ENCODE results near the gene PTPRN2.

PTPRN2 gene

GRCh38 chr7:157870644-157871290 lies 716.9 kb downstream of the PTPRN2 start:
- no peak overlapping the region for H3K27ac ChIP-seq

GRCh38 chr7:157869793-157870192 lies 717.8 kb downstream of the PTPRN2 start:
- no peak for DNase-seq (ENCODE audit: low read depth, low spot score)
- no peak overlapping the region for H3K27ac ChIP-seq

More at GRCh38 chr7:157870644-157871290, 716.9 kb downstream of the PTPRN2 start:
- DNase-seq (ENCODE audit: low read depth, low spot score), result no peak

GRCh38 chr7:157867685-157868305 lies 719.8 kb downstream of the PTPRN2 start:
- DNase-seq (ENCODE audit: low read depth, low spot score), result no peak
- H3K27ac ChIP-seq, result no peak overlapping the region

GRCh38 chr7:157866336-157866924 lies 721.2 kb downstream of the PTPRN2 start:
- DNase-seq (ENCODE audit: low read depth, low spot score), result no peak
- no peak overlapping the region for H3K27ac ChIP-seq

GRCh38 chr7:157865351-157866165 lies 722.1 kb downstream of the PTPRN2 start:
- H3K27ac ChIP-seq, result no peak overlapping the region
- DNase-seq (ENCODE audit: low read depth, low spot score), result no peak

GRCh38 chr7:157864911-157865310 lies 722.7 kb downstream of the PTPRN2 start:
- no peak overlapping the region for H3K27ac ChIP-seq
- DNase-seq (ENCODE audit: low read depth, low spot score), result no peak

- no peak for DNase-seq (ENCODE audit: low read depth, low spot score)
- no peak overlapping the region for H3K27ac ChIP-seq
These were observed 723.5 kb downstream of the PTPRN2 start for GRCh38 chr7:157863906-157864810.

- H3K27ac ChIP-seq, result no peak overlapping the region
- DNase-seq (ENCODE audit: low read depth, low spot score), result no peak
These were observed 724.4 kb downstream of the PTPRN2 start for GRCh38 chr7:157863176-157863575.

- H3K27ac ChIP-seq, result no peak overlapping the region
- no peak for DNase-seq (ENCODE audit: low read depth, low spot score)
These were observed 724.9 kb downstream of the PTPRN2 start for GRCh38 chr7:157862731-157863130.

GRCh38 chr7:157861551-157861950 lies 726.1 kb downstream of the PTPRN2 start:
- no peak overlapping the region for H3K27ac ChIP-seq
- no peak for DNase-seq (ENCODE audit: low read depth, low spot score)

- no peak for DNase-seq (ENCODE audit: low read depth, low spot score)
- no peak overlapping the region for H3K27ac ChIP-seq
These were observed 726.6 kb downstream of the PTPRN2 start for GRCh38 chr7:157861031-157861491.

GRCh38 chr7:157860406-157860805 lies 727.2 kb downstream of the PTPRN2 start:
- DNase-seq (ENCODE audit: low read depth, low spot score), result no peak
- no peak overlapping the region for H3K27ac ChIP-seq

GRCh38 chr7:157859915-157860314 lies 727.7 kb downstream of the PTPRN2 start:
- no peak for DNase-seq (ENCODE audit: low read depth, low spot score)

GRCh38 chr7:157857578-157858075 lies 730.0 kb downstream of the PTPRN2 start:
- no peak overlapping the region for H3K27ac ChIP-seq
- no peak for DNase-seq (ENCODE audit: low read depth, low spot score)

More at GRCh38 chr7:157859915-157860314, 727.7 kb downstream of the PTPRN2 start:
- no peak overlapping the region for H3K27ac ChIP-seq

- no peak for DNase-seq (ENCODE audit: low read depth, low spot score)
These were observed 730.6 kb downstream of the PTPRN2 start for GRCh38 chr7:157856873-157857577.

GRCh38 chr7:157855452-157856213 lies 732.0 kb downstream of the PTPRN2 start:
- no peak for DNase-seq (ENCODE audit: low read depth, low spot score)
- no peak overlapping the region for H3K27ac ChIP-seq

More at GRCh38 chr7:157856873-157857577, 730.6 kb downstream of the PTPRN2 start:
- H3K27ac ChIP-seq, result no peak overlapping the region

GRCh38 chr7:157855016-157855415 lies 732.6 kb downstream of the PTPRN2 start:
- H3K27ac ChIP-seq, result no peak overlapping the region

More at GRCh38 chr7:157855016-157855415, 732.6 kb downstream of the PTPRN2 start:
- no peak for DNase-seq (ENCODE audit: low read depth, low spot score)

Data from epithelial cell of prostate (primary cell).